Testis (tissue), 3 donors: ENCODE data around the gene RAPH1. TPM values are rescaled to one million over a fixed set of nuclear protein-coding genes. Genes with fewer than 3 reads are reported as not detected.

ENCODE experiments used
- DNase-seq: peaks from one replicate; pipeline ENCODE4 v3.0.0-alpha.2; 2019
- H3K27ac ChIP-seq, 2 donors: fragments of 200-600 bp; sonication (generic); one replicate each; pipeline ENCODE4 v1.5.1; 2019
- H3K27me3 ChIP-seq: fragments of 200-600 bp; sonication (generic); one replicate; pipeline ENCODE4 v1.5.1; 2019
- H3K36me3 ChIP-seq: fragments of 200-600 bp; sonication (generic); one replicate; pipeline ENCODE4 v1.5.1; 2017; ENCODE audit warnings: low read depth; ENCODE audit errors: missing control alignments
- H3K4me1 ChIP-seq: fragments of 200-600 bp; sonication (generic); one replicate; pipeline ENCODE4 v1.5.1; 2019
- H3K4me3 ChIP-seq, 2 donors: fragments of 200-600 bp; sonication (generic); one replicate each; pipeline ENCODE4 v1.5.1; 2017 to 2019
- H3K9me3 ChIP-seq: fragments of 200-600 bp; sonication (generic); one replicate; pipeline ENCODE4 v1.5.1; 2017
- POLR2A ChIP-seq: fragments of 450-650 bp; IDR thresholded peaks from one replicate; pipeline ENCODE4 v1.6.1; 2017; ENCODE audit warnings: antibody characterized with exemption, mild to moderate bottlenecking, moderate library complexity
- WGBS, 2 donors: methylation state at CpG; one replicate each; pipeline ENCODE4 v1.1.5; 2018; 5-methylcytosine and 5-hydroxymethylcytosine counted together
- intact Hi-C: fragments of 100-400 bp; cut with DNase I; formaldehyde crosslinking; loops from one replicate; pipeline ENCODE4 v1.15.1; 2023; ENCODE audit warnings: low total_unique reads
- polyA plus RNA-seq: library from polyadenylated mRNA; stranded (reverse); fragments of 350-450 nt; fragmentation: Illumina TruSeq; extraction: RNeasy Lipid Tissue Mini Kit (QIAGEN cat#74804); gene quantifications from one replicate; pipeline ENCODE4 v1.2.3, GENCODE V29; 2014; ENCODE audit warnings: low read depth, low replicate concordance; ENCODE audit not compliant: insufficient read depth
- total RNA-seq, 2 donors: library from RNA; depleted of rRNA; stranded (reverse); fragments of >200 nt; gene quantifications; one replicate each; pipeline ENCODE4 v1.2.3, GENCODE V29; 2016
- TF ChIP-seq, protein P1 (sequence below), 3 experiments: fragments of 450-650 bp in 2 of 3; fragments of 200-600 bp in 1 of 3; sonication (generic) in 1 of 3; IDR thresholded peaks; one replicate each; pipeline ENCODE4 v1.5.1; 2016 to 2019; ENCODE audit warnings: antibody characterized with exemption in 3 of 3, mild to moderate bottlenecking in 2 of 3, moderate library complexity in 1 of 3

RAPH1 gene
- total and polyA plus RNA-seq, 3 donors from 2014 or later = 22.1 to 36.5 (median 31.1) TPM

GRCh38 chr2:203470371-203470770 is 64.7 kb downstream of the RAPH1 start:
- no peak overlapping the region for H3K4me3 ChIP-seq
- TF ChIP-seq POLR2A = no peak
- TF ChIP-seq, protein P1, sequence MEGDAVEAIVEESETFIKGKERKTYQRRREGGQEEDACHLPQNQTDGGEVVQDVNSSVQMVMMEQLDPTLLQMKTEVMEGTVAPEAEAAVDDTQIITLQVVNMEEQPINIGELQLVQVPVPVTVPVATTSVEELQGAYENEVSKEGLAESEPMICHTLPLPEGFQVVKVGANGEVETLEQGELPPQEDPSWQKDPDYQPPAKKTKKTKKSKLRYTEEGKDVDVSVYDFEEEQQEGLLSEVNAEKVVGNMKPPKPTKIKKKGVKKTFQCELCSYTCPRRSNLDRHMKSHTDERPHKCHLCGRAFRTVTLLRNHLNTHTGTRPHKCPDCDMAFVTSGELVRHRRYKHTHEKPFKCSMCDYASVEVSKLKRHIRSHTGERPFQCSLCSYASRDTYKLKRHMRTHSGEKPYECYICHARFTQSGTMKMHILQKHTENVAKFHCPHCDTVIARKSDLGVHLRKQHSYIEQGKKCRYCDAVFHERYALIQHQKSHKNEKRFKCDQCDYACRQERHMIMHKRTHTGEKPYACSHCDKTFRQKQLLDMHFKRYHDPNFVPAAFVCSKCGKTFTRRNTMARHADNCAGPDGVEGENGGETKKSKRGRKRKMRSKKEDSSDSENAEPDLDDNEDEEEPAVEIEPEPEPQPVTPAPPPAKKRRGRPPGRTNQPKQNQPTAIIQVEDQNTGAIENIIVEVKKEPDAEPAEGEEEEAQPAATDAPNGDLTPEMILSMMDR (IDR thresholded peaks at IDR 0.05) = no peak
- H3K27me3 ChIP-seq = no peaks in the 10 kb centered on the region
- intact Hi-C loops = no loop called here
- WGBS, 2 donors = 65 to 80% methylated on average over 4 of the region's 4 CpGs
- no peaks in the 10 kb centered on the region for H3K36me3 ChIP-seq
- no peaks in the 10 kb centered on the region for H3K9me3 ChIP-seq
- DNase-seq = peak; percentile 52
- peaks cover 5% of the 10 kb centered on the region for H3K4me1 ChIP-seq
- H3K27ac ChIP-seq = no peak overlapping the region

DNA sequence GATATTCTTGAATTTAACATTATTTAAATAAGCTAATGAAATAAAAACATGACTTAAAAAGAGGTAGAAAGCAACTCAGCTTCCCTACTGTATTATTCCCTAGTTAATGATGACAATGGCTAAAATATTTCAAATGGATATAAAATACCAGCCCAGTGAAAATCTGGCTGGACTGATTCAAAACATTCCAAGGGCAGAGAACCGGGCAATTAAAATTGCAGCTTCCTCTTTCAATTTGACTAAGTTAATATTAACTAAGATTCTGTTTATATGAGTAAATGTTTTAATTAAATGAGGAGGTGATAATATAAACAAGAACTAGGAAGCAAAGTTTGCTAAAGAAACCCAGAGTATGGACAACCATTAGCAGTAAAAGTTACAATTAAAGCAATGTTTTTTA is 65.6 kb downstream of the RAPH1 start:
- DNase-seq = no peak
- Histone ChIP-seq H3K36me3 (no peaks in the 10 kb centered on the region), H3K27me3 (no peaks in the 10 kb centered on the region), H3K4me3 (no peak overlapping the region), H3K4me1 (peaks cover 5% of the 10 kb centered on the region), H3K9me3 (no peaks in the 10 kb centered on the region), H3K27ac (no peak overlapping the region)
- 33 to 36% methylated on average over 1 of the region's 1 CpG for WGBS, 2 donors
- no peak for TF ChIP-seq POLR2A
- TF ChIP-seq, protein P1 (IDR thresholded peaks at IDR 0.05) = no peak
- intact Hi-C loops = no loop called here

DNA sequence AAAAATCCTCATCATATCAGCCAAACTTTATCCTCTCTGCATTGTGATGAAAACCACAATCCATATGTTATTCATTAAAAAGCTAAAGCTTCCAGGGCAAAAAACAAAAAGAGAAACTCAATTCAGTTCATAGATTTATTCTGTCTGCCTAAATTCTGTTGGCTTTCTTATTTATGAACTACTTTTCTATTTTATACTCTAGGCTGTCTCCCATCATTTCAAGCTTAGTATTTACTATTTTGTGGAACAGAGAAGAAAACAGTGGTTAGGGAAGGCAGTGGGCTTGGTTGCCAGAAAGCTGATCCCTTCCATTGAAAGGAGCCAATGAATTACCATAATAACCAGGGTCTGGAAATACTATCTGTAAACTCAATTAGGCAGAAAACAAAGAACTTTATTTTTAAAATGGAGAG is 71.8 kb downstream of the RAPH1 start:
- no peaks in the 10 kb centered on the region for H3K36me3 ChIP-seq
- no peak for TF ChIP-seq POLR2A
- TF ChIP-seq, protein P1 (IDR thresholded peaks at IDR 0.05) = no peak
- intact Hi-C loops = no loop called here
- H3K27me3 ChIP-seq = no peaks in the 10 kb centered on the region
- no peak overlapping the region for H3K4me3 ChIP-seq
- H3K27ac ChIP-seq = no peak overlapping the region
- H3K9me3 ChIP-seq = no peaks in the 10 kb centered on the region
- DNase-seq = no peak
- no peaks in the 10 kb centered on the region for H3K4me1 ChIP-seq

DNA sequence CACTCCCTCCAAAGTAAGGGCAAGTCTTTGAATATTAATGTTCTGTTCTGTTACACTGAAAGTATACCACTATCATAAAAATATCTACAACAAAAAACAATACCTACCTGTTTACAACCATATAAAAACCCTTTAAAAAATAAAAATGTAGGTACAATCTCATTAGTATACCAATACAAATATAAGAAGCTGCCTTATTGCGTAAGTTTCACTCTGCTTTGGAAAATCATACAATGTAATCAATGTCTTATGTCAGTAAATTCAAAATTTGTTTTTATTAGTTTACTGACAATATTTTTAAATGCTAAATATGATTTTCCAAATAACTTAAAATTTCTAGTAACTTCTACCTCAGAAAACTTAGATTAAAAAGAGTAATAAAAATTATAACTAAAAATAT is 72.8 kb downstream of the RAPH1 start:
- no peaks in the 10 kb centered on the region for H3K4me1 ChIP-seq
- DNase-seq = no peak
- TF ChIP-seq, protein P1 (IDR thresholded peaks at IDR 0.05) = no peak
- no peak for TF ChIP-seq POLR2A
- H3K36me3 ChIP-seq = no peaks in the 10 kb centered on the region
- H3K27me3 ChIP-seq = no peaks in the 10 kb centered on the region
- WGBS, 2 donors = 94 to 96% methylated on average over 1 of the region's 1 CpG
- no peak overlapping the region for H3K4me3 ChIP-seq
- intact Hi-C loops = no loop called here
- H3K27ac ChIP-seq = no peak overlapping the region
- H3K9me3 ChIP-seq = no peaks in the 10 kb centered on the region

GRCh38 chr2:203461746-203462145 is 73.4 kb downstream of the RAPH1 start:
- Histone ChIP-seq H3K4me3 (no peak overlapping the region), H3K27ac (no peak overlapping the region), H3K36me3 (no peaks in the 10 kb centered on the region), H3K4me1 (no peaks in the 10 kb centered on the region), H3K27me3 (no peaks in the 10 kb centered on the region), H3K9me3 (no peaks in the 10 kb centered on the region)
- intact Hi-C loops = no loop called here
- DNase-seq = no peak
- no peak for TF ChIP-seq POLR2A
- TF ChIP-seq, protein P1 (IDR thresholded peaks at IDR 0.05) = no peak
